ENCODE results near the gene PRB3.

Gene PRB3

DNA sequence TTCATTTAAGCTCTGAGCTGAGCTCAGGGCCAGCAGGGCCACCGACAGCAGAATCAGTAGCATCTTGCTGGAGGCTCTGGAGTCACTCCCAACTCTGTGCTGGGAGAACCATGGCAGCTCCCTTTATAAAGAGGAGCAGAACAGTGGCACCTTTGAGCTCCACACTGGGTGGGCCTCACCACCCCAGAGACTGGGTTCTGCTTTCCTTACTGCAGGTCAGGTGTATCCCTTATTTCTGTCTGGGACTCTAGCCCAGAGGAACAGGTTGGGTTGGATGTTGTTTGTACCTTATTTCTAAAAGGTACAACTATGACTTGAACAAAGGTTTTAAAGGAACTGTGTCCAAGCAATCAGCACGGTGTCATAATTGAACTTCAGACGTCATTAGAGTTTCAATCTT lies at the start of gene PRB3:
Gene PRB3 (minus strand): TSS at position 101 of the 400 bp plus-strand sequence. CDS start 38 bp downstream, at position 63.
- no peak for DNase-seq

DNA sequence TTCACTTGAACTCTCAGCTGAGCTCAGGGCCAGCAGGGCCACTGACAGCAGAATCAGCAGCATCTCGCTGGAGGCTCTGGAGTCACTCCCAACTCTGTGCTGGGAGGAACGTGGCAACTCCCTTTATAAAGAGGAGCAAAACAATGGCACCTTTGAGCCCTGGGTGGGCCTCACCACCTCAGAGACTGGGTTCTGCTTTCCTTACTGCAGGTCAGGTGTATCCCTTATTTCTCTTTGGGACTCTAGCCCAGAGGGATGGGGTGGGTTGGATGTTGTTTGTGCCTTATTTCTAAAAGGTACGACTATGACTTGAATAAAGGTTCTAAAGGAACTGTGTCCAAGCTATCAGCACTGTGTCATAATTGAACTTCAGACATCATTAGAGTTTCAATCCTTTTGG lies 40.8 kb upstream of the PRB3 start, which contains the start of gene PRB4:
Gene PRB4 (minus strand): TSS at position 101 of the 400 bp plus-strand sequence. CDS start 38 bp downstream, at position 63.
- DNase-seq = no peak

- DNase-seq = no peak
These were observed 37.6 kb upstream of the PRB3 start for GRCh38 chr12:11307143-11307542.

- no peak for DNase-seq
These were observed 3.9 kb upstream of the PRB3 start for GRCh38 chr12:11273449-11273848.

- DNase-seq = no peak
These were observed 5.0 kb downstream of the PRB3 start for GRCh38 chr12:11264501-11264900.

- no peak for DNase-seq
These were observed 23.0 kb downstream of the PRB3 start for GRCh38 chr12:11246489-11246888.

DNA sequence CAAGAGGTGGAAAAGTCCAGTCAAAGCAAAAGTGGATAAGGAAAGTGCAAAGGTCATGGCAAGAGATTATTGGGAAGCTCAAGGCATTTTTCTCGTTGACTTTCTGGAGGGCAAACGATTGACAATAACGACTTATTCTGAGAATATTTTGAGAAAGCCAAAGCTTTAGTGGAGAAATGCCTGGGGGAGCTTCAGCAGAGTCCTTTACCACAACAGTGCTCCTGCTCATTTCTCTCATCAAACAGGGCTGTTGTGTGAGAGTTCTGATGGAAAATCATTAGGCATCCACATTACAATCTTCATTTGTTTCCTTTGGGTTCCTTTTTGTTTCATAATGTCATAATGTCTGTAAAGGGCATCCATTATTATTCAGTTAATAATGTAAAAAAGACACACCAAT lies 26.9 kb downstream of the PRB3 start:
- DNase-seq = no peak

GRCh38 chr12:11240348-11240930 lies 29.1 kb downstream of the PRB3 start:
- DNase-seq = no peak

DNA sequence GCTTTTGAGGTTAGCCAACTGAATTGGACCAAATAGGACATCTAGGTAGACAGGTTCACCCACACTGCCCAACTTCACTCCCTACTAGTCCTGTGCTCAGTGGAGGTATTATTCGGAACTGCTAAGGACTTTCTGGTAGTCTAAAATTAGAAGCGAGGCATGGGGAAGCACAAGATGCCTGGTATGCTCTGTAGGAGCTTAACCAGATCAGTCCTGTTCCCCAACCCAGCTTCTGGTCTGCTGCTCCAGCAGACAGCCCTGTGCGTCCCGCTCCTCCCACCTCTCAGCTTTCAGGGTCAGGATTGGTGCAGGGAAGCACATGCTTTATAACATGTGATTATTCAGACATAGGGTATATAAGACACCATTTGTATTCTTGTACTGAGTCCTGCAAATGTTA lies 31.2 kb downstream of the PRB3 start:
- DNase-seq = no peak

DNA sequence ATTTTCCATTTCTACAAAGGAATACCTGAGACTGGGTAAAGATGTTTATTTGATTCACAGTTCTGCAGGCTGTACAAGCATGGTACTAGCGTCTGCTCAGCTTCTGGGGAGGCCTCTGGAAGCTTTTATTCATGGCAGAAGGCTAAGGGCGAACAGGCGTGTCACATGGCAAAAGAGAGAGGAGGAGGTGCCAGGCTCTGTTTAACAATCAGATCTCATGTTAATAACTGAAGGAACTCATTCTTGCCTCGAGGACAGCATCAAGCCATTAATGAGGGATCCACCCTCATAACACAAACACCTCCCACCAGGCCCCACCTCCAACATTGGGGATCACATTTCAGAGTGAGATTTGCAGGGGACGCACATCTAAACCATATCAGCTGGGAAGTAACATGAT lies 36.0 kb downstream of the PRB3 start:
- no peak for DNase-seq

GRCh38 chr12:11228296-11228879 lies 41.1 kb downstream of the PRB3 start:
- DNase-seq = peak; percentile 18

DNA sequence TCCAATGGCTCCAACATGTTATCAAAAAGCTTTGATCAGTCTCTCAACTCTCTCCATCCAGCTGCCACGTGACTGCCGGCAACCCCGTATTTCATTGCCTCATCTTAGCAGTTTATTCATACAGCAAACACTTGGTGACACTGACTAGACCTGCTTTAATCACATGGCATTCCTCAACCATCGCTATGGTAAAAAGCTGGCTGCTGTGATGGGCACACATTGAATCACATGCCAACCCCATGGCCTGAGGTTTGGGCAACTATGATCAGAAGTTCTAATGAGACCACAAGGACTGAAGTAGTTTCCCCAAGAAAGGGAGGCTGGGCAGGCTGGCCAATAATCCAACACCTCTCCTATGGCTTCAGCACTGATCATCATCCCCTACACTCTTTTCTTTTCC lies 42.1 kb downstream of the PRB3 start:
- no peak for DNase-seq

All from fibroblast of skin of right biceps (primary cell).